Measurements from ENCODE around the gene HOXA7. TPM values are rescaled to one million over a fixed set of nuclear protein-coding genes. Genes with fewer than 3 reads are reported as not detected.
A peak's percentile ranks its signal among the peaks of the same experiment; 100 is the strongest.

HOXA7 gene
- total RNA-seq, 1 donor = not detected

GRCh38 chr7:27121684-27122076, 34.8 kb downstream of the HOXA7 start:
- H3K4me3 ChIP-seq (ENCODE audit: low read depth, low read length) = peak overlapping the region; percentile 53
- TF ChIP-seq CTCF (IDR thresholded peaks at IDR 0.05; ENCODE audit: insufficient read depth, low read length) = no peak
- no peak for DNase-seq (ENCODE audit: low read depth)

- no peak overlapping the region for H3K4me3 ChIP-seq (ENCODE audit: low read depth, low read length)
- no peak for DNase-seq (ENCODE audit: low read depth)
- no peak for TF ChIP-seq CTCF (IDR thresholded peaks at IDR 0.05; ENCODE audit: insufficient read depth, low read length)
Measured at GRCh38 chr7:27119412-27119911, 37.0 kb downstream of the HOXA7 start.

GRCh38 chr7:27118580-27118979, 37.9 kb downstream of the HOXA7 start:
- TF ChIP-seq CTCF (IDR thresholded peaks at IDR 0.05; ENCODE audit: insufficient read depth, low read length) = no peak
- peak overlapping the region; percentile 72 for H3K4me3 ChIP-seq (ENCODE audit: low read depth, low read length)
- DNase-seq (ENCODE audit: low read depth) = no peak

GRCh38 chr7:27117887-27118491, 38.5 kb downstream of the HOXA7 start:
- no peak for TF ChIP-seq CTCF (IDR thresholded peaks at IDR 0.05; ENCODE audit: insufficient read depth, low read length)
- H3K4me3 ChIP-seq (ENCODE audit: low read depth, low read length) = peak overlapping the region; percentile 72
- DNase-seq (ENCODE audit: low read depth) = peak; percentile 79

GRCh38 chr7:27116962-27117886, 39.3 kb downstream of the HOXA7 start:
- peak overlapping the region; percentile 72 for H3K4me3 ChIP-seq (ENCODE audit: low read depth, low read length)
- no peak for TF ChIP-seq CTCF (IDR thresholded peaks at IDR 0.05; ENCODE audit: insufficient read depth, low read length)
- DNase-seq (ENCODE audit: low read depth) = peak; percentile 24

GRCh38 chr7:27116031-27116961, 40.2 kb downstream of the HOXA7 start:
- TF ChIP-seq CTCF (IDR thresholded peaks at IDR 0.05; ENCODE audit: insufficient read depth, low read length) = no peak
- peak overlapping the region; percentile 72 for H3K4me3 ChIP-seq (ENCODE audit: low read depth, low read length)
- peak; percentile 39 for DNase-seq (ENCODE audit: low read depth)

Measured in fibroblast of the aortic adventitia (primary cell).